ENCODE data around the gene POU3F1.

POU3F1 gene

DNA sequence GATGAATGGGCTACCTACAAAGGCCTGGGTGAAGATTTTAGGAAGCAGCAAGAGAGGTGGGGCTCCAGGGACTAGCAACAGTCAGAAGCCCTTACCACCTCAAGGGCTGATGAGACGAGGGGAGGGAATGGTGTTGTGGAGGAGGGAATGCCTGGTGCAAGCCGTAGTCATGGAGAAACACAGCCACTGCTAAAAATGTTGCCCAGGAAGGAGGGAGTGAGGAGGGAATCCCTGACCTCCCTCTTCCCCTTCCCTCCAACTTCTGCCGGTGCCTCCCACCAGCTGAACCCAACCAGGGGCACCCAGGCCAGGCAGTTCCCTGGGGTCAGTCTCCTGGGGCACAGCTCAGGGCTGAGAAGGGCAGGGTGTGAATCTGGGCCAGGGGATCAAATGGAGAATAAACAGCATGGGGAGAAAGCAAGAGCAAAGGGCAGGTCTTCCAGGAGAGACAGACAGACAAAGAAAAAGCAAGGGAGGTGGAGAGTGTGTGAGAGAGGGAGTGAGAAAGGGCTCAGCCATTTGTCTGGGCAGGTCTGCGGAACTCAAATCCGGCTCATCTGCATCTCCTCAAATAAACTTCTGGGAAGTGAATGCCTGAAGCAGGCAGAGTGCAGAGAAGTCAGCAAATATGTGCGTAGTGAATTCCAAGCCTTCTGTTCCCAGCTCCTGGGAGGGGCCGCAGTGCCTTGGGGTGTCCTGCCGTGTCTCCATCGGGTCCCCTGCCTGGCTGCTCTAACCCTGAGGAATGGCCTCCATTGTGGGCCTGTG, 27.1 kb upstream of the POU3F1 start:
- no peak for FAIRE-seq

DNA sequence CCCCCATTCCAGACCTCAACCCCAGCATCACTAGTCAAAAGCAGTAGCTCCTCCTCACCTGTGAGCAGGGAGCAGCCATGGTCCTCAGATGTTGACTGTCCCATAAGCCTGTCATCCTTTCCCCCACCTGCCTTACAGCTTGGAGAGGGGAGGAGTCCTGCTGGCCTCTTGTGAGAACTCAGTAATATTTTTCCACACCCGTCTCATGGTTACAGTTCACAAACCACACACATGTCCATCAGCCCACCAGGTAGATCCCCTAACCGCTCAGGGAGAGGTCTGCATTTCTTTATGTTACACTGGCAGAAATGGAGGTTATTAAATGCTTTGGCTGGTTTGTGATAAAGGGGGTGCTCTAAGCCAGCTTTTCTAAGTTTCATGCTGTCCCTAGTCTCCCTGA, 26.3 kb upstream of the POU3F1 start:
- FAIRE-seq = no peak

DNA sequence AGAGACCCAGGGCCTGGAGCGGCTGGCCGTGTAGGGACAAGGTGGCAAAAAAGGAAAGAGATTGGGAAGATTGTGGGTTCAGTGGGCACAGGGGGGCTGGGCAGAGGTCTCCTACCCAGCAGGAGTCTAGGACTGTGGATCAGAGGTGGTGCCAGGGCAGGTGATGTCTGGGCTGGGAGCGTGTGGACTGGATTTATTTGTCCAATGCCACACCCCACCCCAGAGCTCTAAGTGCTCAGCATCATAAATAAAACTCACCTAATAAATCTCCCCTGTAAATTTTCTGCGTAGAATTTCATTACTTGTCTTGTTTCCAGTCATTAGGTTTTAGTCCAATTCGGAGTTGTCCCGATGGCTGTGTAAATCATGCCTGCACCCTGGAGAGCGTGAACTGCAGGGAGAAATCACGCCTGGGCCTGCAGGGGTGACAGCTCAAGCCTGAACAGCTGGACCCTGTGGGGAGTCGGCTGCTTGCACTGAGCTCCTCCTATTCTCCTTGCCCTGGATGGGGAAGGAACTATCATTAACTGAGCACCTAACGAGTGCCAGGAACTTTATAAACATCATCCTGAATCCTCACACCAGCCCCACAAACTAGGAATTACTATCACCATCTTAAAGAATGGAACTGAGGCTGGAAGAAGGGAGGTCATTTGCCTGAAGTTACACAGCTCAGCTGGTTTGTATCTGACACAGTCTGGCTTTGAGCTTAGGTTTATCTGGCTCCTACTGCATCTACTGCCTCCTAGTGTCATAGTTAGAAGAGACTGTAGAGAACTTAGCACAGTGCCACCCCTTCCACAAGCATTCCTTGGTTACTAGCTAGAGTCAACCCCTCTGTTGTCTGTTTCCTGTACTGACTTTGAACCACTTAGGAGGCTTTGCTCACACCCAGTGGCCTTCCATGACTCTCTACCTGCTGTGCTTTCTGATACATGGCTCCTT, 25.0 kb upstream of the POU3F1 start:
- FAIRE-seq = no peak

DNA sequence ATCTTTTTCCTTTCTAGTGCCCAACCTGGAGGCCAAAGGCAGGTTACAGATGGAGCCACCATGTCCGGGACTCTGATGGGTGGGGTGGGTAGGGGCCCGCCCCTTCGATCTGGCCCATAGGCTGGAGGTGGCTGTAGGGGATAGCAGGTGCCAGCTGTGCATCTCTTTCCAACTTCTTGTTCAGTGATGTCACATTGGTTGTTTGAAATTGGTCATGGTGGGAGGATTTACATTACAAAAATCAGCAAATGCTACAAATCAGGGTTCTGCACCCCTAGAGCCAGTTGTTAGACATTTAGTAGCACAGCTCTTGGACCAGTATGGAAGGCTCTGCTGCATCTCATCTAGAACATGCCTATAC, 22.4 kb upstream of the POU3F1 start:
- no peak for FAIRE-seq

DNA sequence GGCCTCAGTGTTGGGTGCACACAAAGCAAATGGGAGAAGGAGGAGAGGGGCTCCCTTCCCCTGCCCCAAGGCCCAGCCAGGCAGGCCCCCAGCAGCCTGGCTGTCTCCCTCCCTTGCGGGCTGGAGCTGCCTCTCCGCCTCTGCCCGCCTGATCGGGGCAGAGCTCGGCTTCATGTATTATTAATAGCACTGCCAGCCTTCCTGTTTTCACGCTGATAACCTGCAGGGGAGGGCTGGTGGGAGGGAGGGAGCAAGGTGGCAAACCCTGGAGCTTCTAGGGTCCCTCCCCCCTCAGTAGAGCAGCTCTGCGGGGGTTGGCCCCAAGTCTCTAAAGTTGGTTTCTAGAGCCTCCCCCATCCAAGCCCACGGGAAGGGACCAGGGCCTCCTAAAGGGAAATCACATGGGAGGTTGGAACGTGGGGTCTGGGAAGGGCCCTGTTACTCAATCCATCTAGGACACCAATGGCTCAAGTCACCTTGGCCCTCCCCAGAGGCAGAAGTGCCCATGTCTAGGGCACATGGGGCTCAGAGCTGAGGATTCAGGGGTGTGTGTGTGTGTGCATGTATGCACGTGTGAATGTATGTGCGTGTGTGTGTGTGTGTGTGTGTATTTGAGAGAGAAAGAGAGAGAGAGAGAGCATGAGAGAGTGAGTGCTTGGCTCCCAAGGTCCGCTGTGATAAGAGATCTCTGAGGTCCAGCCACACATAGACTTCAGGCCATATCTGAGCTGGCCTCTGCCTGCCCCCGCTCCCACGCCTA, 21.8 kb upstream of the POU3F1 start:
- no peak for FAIRE-seq

DNA sequence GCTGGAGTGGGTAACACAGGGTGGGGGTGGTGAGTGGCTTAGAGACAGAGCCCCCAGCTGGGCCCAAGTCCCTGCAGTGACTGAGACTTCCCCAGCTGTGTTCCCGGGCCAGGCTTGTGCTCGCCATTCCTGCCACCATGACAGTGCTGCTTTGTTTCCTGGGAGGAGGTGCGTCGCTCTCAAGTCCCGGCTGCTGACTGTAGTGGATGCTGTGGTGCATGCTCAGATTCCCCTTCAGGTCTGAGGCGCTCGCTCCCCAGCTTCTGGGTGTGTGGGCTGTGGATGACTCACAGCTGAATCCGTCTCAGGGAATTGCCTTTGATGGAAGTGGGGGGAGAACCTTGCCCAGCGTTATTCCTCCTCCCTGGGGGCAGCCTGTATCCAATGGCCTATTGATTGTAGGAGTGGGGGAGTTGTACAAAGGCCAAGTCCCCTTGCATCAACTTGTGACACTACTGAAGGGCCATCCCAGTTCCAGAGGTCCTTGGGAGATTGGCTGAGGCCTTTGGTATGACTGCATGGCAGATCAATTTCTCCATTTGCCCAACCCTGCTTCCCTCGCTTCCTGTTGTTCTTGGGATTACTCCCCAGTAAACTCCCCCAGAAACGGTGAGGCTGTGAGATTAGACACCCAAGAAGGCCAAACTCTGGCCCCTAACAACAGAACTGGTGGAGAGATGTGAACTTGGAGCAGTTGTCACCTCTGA, 17.8 kb upstream of the POU3F1 start:
- FAIRE-seq = no peak

DNA sequence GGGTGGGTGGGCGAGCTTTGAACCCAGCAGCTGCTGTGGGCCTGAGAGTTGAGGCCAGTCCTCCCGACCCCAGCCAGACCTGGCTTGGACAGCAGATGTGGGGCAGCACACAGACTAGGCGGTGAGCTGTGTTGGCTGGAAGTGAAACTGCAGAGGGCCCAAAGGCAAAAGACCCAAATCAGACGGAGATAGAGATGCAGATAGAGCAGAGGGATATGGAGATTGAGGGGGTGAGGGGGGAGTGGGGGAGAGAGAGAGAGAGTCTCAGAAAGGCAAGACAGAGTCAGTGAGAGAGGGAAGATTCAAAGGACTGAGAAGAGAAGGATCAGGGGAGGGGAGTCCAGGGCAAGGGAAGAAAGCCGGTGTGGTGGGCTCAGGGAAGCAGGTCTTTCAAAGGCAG, 17.0 kb upstream of the POU3F1 start:
- FAIRE-seq = no peak

DNA sequence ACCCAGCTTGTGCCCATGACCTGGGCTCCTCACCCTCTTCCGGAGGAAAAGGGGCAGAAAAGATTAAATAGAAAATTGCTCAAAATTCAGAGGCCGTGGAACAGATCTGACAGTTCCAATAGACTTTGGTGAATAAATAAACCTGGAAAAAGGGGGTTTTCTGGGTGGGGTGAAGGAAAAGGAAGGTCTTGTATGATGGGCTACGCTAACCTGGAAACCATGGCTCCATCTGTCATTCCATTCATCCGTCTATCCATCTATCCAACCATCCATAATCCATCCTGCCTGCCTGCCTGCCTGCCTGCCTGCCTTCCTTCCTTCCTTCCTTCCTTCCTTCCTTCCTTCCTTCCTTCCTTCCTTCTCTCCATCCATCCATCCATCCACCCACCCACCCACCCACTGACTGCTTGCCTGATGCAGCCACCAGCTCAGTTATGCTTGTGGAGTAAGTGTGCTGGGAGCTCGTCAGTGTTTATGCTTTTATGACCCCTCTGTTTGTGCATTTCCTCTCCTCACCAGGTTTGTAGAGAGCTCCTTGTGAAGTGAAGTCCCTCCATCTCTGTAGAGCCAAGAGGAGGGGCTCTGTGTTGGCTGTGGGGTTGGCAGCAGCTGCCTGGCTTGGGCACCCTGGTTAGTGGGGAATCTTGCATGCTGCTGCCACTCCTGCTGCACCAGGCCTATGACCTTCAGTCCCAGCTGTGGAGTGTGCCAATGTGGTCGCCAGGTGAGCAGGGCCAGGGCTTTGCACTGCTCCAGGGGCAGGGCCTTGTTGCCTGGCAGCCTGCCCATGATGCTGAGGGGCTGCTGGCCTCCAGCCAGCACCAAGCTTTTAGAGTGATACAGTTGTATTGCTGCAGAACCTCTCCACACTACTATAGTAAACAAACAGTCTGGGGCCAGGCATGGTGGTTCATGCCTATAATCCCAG, 16.0 kb upstream of the POU3F1 start:
- FAIRE-seq = no peak

DNA sequence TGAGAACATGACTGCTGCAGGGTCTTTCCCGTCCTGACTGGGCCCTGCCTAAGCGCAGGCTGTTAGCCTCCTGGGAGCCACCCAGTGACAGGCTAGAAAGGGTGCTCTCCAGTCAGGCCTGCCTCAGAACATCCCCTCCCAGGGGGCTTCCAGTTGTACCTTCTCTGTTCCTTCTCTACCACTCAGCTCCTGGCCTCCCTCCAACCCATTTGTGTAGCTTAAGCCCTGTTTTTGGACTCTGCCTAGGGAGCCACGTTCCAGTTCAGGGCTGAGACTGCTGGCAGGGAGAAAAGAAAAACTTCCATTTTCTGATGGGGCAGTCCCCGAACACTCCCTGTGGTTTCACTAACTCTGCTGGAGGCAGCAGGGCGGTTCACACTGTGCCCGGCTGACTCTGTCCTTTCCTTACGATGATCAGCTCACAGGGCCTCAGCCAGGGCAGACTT, 15.3 kb upstream of the POU3F1 start:
- no peak for FAIRE-seq

DNA sequence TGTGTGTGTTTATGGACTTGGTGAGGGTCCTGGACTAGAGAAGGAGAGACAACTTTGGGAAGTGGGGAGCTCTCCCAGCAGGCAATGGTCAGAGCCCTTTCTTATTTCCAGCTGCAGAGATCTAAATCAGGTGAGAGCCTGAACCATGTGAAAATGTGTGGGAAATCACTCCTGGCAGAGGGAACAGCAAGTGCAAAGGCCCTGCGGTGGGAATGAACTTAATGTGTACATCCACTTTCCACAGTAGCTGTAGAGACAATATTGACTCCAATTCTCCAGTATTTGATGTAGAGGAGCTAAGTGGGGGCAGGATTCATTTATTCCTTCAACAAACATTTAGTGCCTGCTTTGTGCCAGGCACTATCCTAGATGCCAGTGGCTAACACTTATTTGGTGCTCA, 14.7 kb upstream of the POU3F1 start:
- FAIRE-seq = no peak

DNA sequence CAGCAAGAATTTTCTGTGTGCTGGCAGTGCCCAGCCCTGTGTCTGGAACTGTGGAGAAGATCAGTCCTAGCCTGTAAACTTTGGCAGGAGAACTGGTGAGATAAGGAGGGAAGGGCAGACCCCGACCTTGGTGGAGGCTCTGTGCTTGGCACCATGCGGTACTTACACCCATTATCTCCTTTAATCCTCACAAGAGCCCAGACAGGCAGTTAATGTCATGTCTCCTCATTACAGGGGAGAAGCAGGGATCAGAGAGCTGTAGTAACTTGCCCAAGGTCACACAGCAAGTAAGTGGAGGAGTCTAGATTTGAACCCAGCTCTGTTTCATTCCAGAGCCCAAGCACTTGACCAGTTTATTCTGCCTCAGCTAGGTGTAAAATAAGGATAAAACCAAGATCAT, 13.9 kb upstream of the POU3F1 start:
- no peak for FAIRE-seq

DNA sequence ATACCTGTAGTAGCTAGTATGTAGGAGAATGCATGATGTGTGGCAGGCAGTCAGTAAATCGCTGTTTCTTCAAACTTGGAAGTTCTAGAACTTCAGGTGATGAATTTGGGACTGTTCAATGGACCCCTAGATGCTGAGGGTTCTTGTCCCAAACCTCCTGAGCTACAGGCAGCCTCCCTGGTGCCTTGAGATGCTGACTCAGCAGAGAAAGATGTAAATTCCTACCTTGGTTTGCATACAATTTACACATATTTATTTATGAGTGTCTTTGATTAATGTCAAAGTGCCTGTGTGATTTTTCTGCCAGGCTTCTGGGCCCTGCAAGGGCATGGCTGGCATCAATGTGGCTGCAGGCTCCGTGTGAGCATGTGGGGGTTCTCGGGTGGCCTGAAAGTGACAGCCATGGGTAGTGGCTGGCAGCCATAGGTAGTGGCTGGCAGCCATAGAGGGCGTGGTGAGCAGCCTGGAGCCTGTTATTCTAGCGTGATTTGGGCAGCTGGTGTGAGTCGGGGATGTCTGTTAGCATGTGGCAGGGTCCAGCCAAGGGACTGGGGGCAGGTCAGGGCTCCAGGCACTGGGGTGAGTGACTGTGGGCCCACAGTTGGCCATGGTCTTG, 13.2 kb upstream of the POU3F1 start:
- FAIRE-seq = no peak

DNA sequence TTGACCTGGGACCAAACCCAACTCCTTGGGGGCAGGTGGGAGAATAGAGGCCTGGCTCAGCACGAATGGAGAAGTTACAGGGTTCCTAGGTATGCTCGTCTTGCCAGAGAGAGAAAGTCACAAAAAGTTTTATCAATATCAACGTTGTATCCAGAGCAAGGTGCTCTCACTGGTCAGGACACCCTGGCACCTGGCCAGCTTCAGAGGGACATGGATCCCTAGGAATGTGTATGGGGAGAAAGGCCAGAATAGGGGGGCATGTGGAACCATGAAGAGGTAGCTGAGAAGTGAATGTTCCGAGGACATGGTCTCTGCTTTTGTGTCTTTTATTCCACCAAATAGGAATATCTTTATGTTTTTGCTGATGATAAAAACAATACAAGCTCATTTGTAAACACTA, 9.4 kb upstream of the POU3F1 start:
- FAIRE-seq = no peak

DNA sequence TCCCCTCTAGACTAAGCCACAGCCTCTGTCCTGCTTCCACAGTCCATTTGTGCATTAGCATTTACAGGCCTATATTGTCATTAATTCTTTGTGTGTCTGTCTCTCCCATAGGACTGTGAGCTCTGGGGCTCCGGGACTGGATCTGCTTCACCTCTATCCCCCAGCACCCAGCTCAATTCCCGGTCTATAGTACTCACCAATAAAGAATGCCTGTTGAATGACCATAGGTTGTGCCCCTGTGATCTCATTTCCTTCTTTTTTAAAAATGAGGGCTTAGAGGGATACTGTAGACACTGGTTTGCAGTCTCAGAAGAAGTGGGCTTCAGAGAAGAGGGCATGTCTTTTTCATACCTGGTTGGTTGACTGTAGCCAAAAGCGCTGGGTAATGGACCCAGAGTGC, 8.8 kb upstream of the POU3F1 start:
- no peak for FAIRE-seq

DNA sequence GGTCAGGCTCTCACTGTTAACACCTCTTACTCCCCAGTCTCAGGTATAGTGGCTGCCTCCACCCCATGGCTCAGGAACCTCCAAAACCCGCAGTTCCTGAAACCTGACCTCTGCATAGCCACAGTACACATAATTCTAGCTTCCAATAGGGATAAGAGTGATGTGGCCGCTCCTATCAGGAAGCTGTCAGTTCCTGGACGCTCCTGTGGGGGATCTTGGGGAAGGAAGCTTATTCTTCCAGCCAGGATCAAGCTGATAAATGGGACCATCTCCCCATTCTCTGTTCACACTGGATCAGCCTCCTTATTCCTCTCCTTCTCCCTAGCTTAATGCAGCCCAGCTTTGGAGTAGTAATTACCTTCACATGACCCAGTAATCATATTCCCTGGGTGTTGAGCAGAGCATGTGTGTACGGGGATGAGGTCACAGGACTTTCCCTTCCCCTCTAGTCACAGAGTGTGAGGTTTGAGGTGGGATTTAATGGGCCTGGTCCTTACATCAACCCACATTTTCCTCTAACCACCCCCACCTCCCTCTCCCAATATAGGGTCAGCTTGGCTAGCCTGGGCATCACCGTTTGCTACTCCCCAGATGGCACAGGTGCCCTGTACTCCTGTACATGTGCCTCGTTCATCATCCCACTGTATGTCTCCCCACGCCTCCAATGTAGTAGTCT, 7.0 kb upstream of the POU3F1 start:
- FAIRE-seq = no peak

DNA sequence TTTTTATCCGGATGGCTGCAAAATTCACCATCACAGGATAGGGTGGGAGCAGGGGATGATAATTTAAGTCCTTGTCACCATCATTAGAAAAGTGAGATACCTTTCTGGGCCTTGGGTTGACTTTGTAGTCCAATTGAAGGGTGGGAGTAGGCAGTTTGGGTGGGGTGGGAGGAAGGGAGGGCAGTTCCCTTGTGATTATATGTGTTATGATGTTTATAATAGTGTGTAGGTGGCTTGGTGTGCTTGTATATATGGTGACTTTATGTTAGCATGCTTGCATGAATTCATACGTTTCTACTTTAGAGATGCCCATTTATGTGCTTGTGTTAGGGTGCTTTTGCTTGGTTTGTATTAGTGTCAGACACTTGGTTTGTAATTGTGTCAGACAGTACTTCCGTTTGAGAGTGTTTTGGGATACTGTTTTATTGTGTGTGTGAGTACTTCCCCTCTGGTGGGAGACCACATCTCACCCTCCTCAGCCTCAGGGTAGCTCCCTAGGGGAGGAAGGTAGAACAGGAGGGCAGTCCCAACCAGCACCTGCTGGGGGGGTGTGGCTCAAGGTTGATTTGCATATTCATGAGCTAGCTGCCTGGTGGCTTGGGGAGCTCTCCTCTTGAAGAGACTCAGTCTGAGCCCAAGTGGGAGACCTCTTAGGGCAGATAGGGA, 6.3 kb upstream of the POU3F1 start:
- no peak for FAIRE-seq

DNA sequence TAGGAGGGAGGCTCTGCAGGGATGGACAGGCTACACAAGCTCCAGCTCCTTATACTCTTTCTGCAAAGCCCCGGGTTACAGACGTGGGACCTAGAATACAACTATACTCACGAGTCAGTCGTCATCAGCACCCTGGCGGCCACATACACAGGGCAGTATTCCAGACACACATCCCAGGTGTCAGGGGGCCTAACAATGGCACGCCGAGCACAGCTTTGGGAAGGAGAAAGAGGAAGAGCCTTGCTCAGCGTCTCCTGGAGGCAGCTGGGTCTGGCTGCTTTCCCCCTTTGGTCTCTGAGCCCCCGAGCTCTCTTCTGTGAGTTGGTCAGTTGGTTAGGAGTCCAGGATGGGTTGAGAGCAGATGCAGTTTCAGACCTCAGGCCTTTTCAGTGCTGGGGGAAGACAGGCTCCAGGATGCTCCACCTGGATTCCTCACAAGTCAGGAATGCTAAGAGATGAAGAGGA, 4.5 kb upstream of the POU3F1 start:
- FAIRE-seq = no peak

DNA sequence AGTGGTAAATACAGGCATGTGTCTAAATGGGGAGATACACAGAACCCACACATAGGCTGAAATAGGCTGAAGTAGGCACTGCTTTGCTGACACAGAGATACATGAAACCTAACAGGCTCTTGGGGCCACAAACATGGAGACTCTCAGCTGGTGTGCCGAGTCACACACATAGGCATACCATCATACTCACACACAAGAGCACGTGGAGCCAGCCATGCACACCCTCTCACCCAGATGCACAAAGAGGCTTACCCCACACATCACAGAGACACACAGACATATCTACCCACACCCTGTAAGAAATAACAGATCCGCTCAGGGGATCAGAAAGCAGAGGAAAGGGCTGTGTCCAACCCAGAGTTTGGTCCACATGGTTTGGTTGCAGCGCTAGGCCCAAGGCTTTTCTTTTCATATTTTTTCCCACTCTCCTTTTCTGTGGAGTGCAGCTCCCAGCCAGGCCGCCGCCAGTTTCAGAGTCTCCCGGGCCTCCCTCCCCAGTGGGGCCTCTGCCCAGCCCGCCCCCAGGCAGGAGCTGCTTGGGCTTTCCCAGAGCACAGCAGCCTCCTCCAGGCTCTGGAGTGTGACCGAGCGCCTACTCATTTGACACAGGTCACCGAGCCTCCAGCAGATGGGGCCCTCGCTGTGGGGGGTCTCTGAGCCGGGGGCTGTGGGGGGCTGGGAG, 3.9 kb upstream of the POU3F1 start:
- FAIRE-seq = no peak

DNA sequence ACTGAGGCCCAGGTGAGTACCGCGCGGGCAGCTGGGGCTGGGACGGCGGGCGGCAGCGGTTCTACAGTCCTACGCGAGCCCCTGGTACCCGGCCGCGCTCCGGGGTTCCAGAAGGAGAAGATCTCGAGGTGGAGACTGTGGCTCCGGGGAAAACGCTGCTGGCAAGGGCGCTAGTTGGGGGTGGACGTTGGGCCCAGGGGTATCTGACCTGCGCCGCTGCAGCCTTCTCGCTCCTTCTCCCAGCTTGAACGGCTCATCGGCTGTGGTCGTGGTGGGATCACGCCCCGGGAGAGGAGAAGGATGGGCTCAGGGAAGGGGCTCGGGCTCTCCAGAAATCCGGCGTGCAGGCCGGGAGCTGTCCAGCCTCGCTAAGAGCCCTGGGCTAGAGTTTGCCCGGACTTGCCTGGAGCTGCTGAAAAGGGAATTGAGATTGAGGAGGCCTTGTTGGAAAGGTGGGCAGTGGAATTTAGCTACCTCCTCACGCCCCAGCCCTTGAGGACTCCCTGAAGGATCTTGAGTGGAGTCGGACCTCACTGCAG, 1.1 kb upstream of the POU3F1 start:
- FAIRE-seq = no peak

All from TTC549 (cell line).